ENCODE results near the gene CNGB1. TPM values are rescaled to one million over a fixed set of nuclear protein-coding genes. Genes with fewer than 3 reads are reported as not detected.

The CNGB1 gene
- total and polyA plus RNA-seq, 4 donors = under 0.01 TPM; not detected in 2

GRCh38 chr16:57970319-57970718, 609 bp downstream of the CNGB1 start:
- TF ChIP-seq YY1 (IDR thresholded peaks at IDR 0.05) = no peak
- DNase-seq (ENCODE audit: low spot score) = no peak
- Histone ChIP-seq H3K4me1 (ENCODE audit: control insufficient read depth in 4 of 4, insufficient read depth in 4 of 4, low read length in 3 of 4) (no peaks in the 10 kb centered on the region), H3K27me3 (ENCODE audit: control insufficient read depth in 4 of 4, insufficient read depth in 4 of 4, low read length in 3 of 4) (no peaks in the 10 kb centered on the region), H3K9me3 (ENCODE audit: control insufficient read depth in 4 of 4, low read length in 3 of 4) (no peaks in the 10 kb centered on the region), H3K9ac (ENCODE audit: low read depth in 1 of 2, low read length in 2 of 2) (no peak overlapping the region), H3K27ac (ENCODE audit: low read depth in 1 of 2, low read length in 2 of 2) (no peak overlapping the region), H3K36me3 (ENCODE audit: control insufficient read depth in 4 of 4, insufficient read depth in 3 of 4, low read depth in 1 of 4, low read length in 3 of 4) (no peaks in the 10 kb centered on the region), H3K4me3 (ENCODE audit: low read depth in 1 of 3, low read length in 3 of 3) (no peak overlapping the region)
- 79% methylated on average over 13 of the region's 13 CpGs for WGBS

GRCh38 chr16:57969451-57970123, 1.3 kb downstream of the CNGB1 start:
- Histone ChIP-seq H3K27me3 (ENCODE audit: control insufficient read depth in 4 of 4, insufficient read depth in 4 of 4, low read length in 3 of 4) (no peaks in the 10 kb centered on the region), H3K4me1 (ENCODE audit: control insufficient read depth in 4 of 4, insufficient read depth in 4 of 4, low read length in 3 of 4) (no peaks in the 10 kb centered on the region), H3K4me3 (ENCODE audit: low read depth in 1 of 3, low read length in 3 of 3) (no peak overlapping the region), H3K9ac (ENCODE audit: low read depth in 1 of 2, low read length in 2 of 2) (no peak overlapping the region), H3K36me3 (ENCODE audit: control insufficient read depth in 4 of 4, insufficient read depth in 3 of 4, low read depth in 1 of 4, low read length in 3 of 4) (no peaks in the 10 kb centered on the region), H3K27ac (ENCODE audit: low read depth in 1 of 2, low read length in 2 of 2) (no peak overlapping the region), H3K9me3 (ENCODE audit: control insufficient read depth in 4 of 4, low read length in 3 of 4) (no peaks in the 10 kb centered on the region)
- DNase-seq (ENCODE audit: low spot score) = no peak
- WGBS = 78% methylated on average over 10 of the region's 10 CpGs
- TF ChIP-seq ATF3 (IDR thresholded peaks at IDR 0.05) (no peak), HNF4G (IDR thresholded peaks at IDR 0.05) (no peak), EGR1 (IDR thresholded peaks at IDR 0.05; ENCODE audit: low read depth in 2 of 2) (no peak), YY1 (IDR thresholded peaks at IDR 0.05) (no peak), MAX (IDR thresholded peaks at IDR 0.05) (no peak), ZBTB33 (IDR thresholded peaks at IDR 0.05) (no peak)

GRCh38 chr16:57967916-57968315, 3.0 kb downstream of the CNGB1 start:
- TF ChIP-seq CTCF (IDR thresholded peaks at IDR 0.05; ENCODE audit: low read depth, low read length, missing input control) (no peak), FOXA1 (IDR thresholded peaks at IDR 0.05) (no peak), GABPA (IDR thresholded peaks at IDR 0.05 in 1 of 2, conservative IDR thresholded peaks at IDR 0.05 in 1 of 2) (no peak), YY1 (IDR thresholded peaks at IDR 0.05) (no peak), HNF4G (IDR thresholded peaks at IDR 0.05) (no peak), JUND (IDR thresholded peaks at IDR 0.05) (no peak), ZBTB33 (IDR thresholded peaks at IDR 0.05) (no peak), MAX (IDR thresholded peaks at IDR 0.05) (no peak), ATF3 (IDR thresholded peaks at IDR 0.05) (no peak), NR2F2 (IDR thresholded peaks at IDR 0.05) (no peak)
- Histone ChIP-seq H3K4me3 (ENCODE audit: low read depth in 1 of 3, low read length in 3 of 3) (no peak overlapping the region), H3K9ac (ENCODE audit: low read depth in 1 of 2, low read length in 2 of 2) (no peak overlapping the region), H3K4me1 (ENCODE audit: control insufficient read depth in 4 of 4, insufficient read depth in 4 of 4, low read length in 3 of 4) (no peaks in the 10 kb centered on the region), H3K36me3 (ENCODE audit: control insufficient read depth in 4 of 4, insufficient read depth in 3 of 4, low read depth in 1 of 4, low read length in 3 of 4) (no peaks in the 10 kb centered on the region), H3K27ac (ENCODE audit: low read depth in 1 of 2, low read length in 2 of 2) (no peak overlapping the region), H3K9me3 (ENCODE audit: control insufficient read depth in 4 of 4, low read length in 3 of 4) (no peaks in the 10 kb centered on the region), H3K27me3 (ENCODE audit: control insufficient read depth in 4 of 4, insufficient read depth in 4 of 4, low read length in 3 of 4) (no peaks in the 10 kb centered on the region)
- no peak for DNase-seq (ENCODE audit: low spot score)

All from liver (tissue), 9 donors.